Ascending aorta (tissue), 2 donors: Measurements from ENCODE around the gene DBX1. TPM values are rescaled to one million over a fixed set of nuclear protein-coding genes. Genes with fewer than 3 reads are reported as not detected.
"Not testable (repeated sequence)": the region's sequence is repeated elsewhere in the genome, so short reads cannot be mapped to it uniquely, and the experiment has no call there.

Experiments
- DNase-seq, 2 donors: peaks; one replicate each; pipeline ENCODE4 v3.0.0-alpha.2; 2019; ENCODE audit warnings: low spot score in 2 of 2
- H3K27ac ChIP-seq, 2 donors: fragments of 200-600 bp; sonication (generic); one replicate each; pipeline ENCODE4 v1.5.1; 2016 to 2017; ENCODE audit warnings: mild to moderate bottlenecking in 1 of 2
- H3K27me3 ChIP-seq: fragments of 200-600 bp; sonication (generic); one replicate; pipeline ENCODE4 v1.5.1; 2017
- H3K36me3 ChIP-seq, 2 donors: fragments of 200-600 bp; sonication (generic); one replicate each; pipeline ENCODE4 v1.5.1; 2016
- H3K4me1 ChIP-seq, 2 donors: fragments of 200-600 bp; sonication (generic); one replicate each; pipeline ENCODE4 v1.5.1; 2016 to 2017; ENCODE audit warnings: mild to moderate bottlenecking in 1 of 2
- H3K4me3 ChIP-seq, 2 donors: fragments of 200-600 bp; sonication (generic); one replicate each; pipeline ENCODE4 v1.5.1; 2016 to 2017; ENCODE audit warnings: mild to moderate bottlenecking in 1 of 2
- H3K9me3 ChIP-seq, 2 donors: fragments of 200-600 bp; sonication (generic); one replicate each; pipeline ENCODE4 v1.5.1; 2016
- CTCF ChIP-seq, 3 experiments: fragments of 200-600 bp in 2 of 3; fragments of 450-650 bp in 1 of 3; sonication (generic) in 2 of 3; IDR thresholded peaks; one replicate each; pipeline ENCODE4 v1.5.1; 2016 to 2019; ENCODE audit warnings: antibody characterized with exemption in 3 of 3, mild to moderate bottlenecking in 1 of 3, moderate library complexity in 1 of 3
- intact Hi-C: fragments of 100-400 bp; cut with DNase I; formaldehyde crosslinking; loops from one replicate; pipeline ENCODE4 v1.15.1; 2023
- total RNA-seq: library from RNA; depleted of rRNA; stranded (reverse); fragments of >200 nt; gene quantifications from one replicate; pipeline ENCODE4 v1.1.0, GENCODE V29; 2016

Gene DBX1
- total RNA-seq, 1 donor from 2014 or later = not detected

DNA sequence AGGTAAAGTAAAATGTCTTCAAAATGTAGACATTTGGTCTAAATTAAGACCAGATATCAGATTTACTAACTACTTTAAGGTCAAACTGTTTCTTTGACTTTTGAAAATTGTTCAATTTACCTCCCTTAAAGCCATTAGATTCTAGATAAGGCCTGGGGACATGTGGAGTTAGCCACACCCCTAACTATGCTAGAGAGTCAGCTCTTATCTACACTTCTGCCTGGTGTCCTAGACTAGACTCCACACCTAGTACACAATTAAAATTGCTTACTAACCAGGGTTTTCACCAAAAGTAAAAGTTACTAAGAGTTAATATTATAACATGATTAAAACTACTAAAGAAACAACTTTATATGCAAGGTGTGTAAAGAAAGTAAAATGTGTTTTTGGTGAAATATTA is 43.6 kb upstream of the DBX1 start:
- DNase-seq = no peak
- Histone ChIP-seq H3K4me1 (no peaks in the 10 kb centered on the region), H3K36me3 (no peaks in the 10 kb centered on the region), H3K4me3 (no peak overlapping the region), H3K9me3 (no peaks in the 10 kb centered on the region), H3K27me3 (no peaks in the 10 kb centered on the region), H3K27ac (no peak overlapping the region)
- TF ChIP-seq CTCF (IDR thresholded peaks at IDR 0.05) = no peak
- intact Hi-C loops = no loop called here

DNA sequence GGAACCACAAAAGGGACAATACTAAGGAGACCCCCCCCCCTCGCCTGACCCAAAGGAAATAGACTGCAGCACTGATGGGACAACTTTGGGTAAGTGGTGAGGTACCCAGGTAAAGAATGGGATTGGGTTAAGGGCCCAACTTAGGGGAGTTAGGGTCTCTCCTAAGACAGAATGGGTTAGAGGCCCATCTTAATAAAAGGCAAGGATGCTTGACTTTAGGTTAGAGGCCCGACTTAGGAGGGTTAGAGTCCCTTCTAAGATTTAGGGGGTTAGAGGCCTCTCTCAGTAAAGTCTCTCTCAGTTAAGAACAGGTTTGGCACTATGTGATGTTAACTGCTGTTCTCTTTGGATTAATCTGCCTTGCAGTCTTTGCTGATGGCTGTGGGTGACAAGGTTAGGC is 41.0 kb upstream of the DBX1 start:
- TF ChIP-seq CTCF (IDR thresholded peaks at IDR 0.05) = no peak
- DNase-seq = no peak
- Histone ChIP-seq H3K27ac (no peak overlapping the region), H3K36me3 (no peaks in the 10 kb centered on the region), H3K27me3 (no peaks in the 10 kb centered on the region), H3K4me1 (no peaks in the 10 kb centered on the region), H3K4me3 (no peak overlapping the region), H3K9me3 (no peaks in the 10 kb centered on the region)
- intact Hi-C loops = no loop called here

GRCh38 chr11:20200331-20200955 is 40.2 kb upstream of the DBX1 start:
- H3K27me3 ChIP-seq, DNase-seq, intact Hi-C loops, H3K4me1 ChIP-seq, H3K4me3 ChIP-seq, H3K36me3 ChIP-seq, H3K27ac ChIP-seq, H3K9me3 ChIP-seq: not testable (repeated sequence)

- Histone ChIP-seq H3K9me3 (no peaks in the 10 kb centered on the region), H3K4me3 (no peak overlapping the region), H3K27me3 (no peaks in the 10 kb centered on the region), H3K36me3 (no peaks in the 10 kb centered on the region), H3K4me1 (no peaks in the 10 kb centered on the region), H3K27ac (no peak overlapping the region)
- TF ChIP-seq CTCF (IDR thresholded peaks at IDR 0.05) = no peak
- DNase-seq = no peak
- intact Hi-C loops = no loop called here
Observed at GRCh38 chr11:20197881-20198280, 37.6 kb upstream of the DBX1 start.

DNA sequence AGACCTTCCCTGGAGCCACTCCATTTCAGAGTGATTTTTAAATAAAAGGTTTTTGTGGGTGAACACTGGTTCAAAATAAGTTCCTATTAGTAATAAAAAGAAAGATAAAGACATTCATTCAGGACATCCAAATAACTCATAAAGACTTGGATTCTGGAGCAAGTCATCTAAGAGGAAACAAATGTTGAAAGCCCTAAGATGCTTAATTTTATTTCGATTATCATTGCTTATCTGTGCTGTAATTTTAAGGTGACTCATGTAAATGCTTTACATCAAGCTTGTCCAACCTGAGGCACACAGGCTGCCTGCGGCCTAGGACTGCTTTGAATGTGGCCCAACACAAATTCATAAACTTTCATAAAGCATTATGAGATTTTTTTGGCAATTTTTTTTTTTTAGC is 34.2 kb upstream of the DBX1 start:
- intact Hi-C loops = no loop called here
- H3K4me3 ChIP-seq = no peak overlapping the region
- DNase-seq = no peak
- TF ChIP-seq CTCF (IDR thresholded peaks at IDR 0.05) = no peak
- no peaks in the 10 kb centered on the region for H3K27me3 ChIP-seq
- no peaks in the 10 kb centered on the region for H3K4me1 ChIP-seq
- H3K9me3 ChIP-seq = no peaks in the 10 kb centered on the region
- no peak overlapping the region for H3K27ac ChIP-seq
- H3K36me3 ChIP-seq = no peaks in the 10 kb centered on the region

DNA sequence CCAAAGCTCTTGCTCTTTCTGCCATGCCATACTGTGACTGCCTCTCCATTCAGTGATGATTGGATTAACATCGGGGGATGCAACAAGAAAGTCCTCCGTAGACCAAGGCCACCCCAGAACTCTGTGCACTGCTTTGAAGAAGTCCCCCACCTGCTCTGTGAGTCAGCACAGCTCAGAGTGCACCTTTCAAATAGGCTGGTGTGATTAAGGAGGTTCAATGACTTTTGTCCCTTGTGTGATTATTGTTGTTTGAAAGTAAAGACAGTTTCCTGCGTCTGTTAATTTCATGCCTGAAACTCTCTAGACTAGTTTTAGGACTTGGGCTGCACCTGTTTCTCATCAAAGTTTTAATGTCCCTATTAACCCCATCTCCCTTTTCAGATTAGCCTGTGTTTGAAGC is 33.0 kb upstream of the DBX1 start:
- H3K9me3 ChIP-seq = no peaks in the 10 kb centered on the region
- intact Hi-C loops = no loop called here
- no peak for DNase-seq
- H3K36me3 ChIP-seq = no peaks in the 10 kb centered on the region
- H3K27ac ChIP-seq = no peak overlapping the region
- no peak for TF ChIP-seq CTCF (IDR thresholded peaks at IDR 0.05)
- H3K27me3 ChIP-seq = no peaks in the 10 kb centered on the region
- no peak overlapping the region for H3K4me3 ChIP-seq
- no peaks in the 10 kb centered on the region for H3K4me1 ChIP-seq
